IPS DF 4.7 (cell line): ENCODE results near the gene LILRB4.
"Not testable (repeated sequence)": the region's sequence is repeated elsewhere in the genome, so short reads cannot be mapped to it uniquely, and the experiment has no call there.

Source experiments
- DNase-seq: peaks from one replicate; pipeline ENCODE4 v3.0.0-alpha.2; 2013; ENCODE audit warnings: low spot score; ENCODE audit errors: extremely low read depth

The LILRB4 gene

GRCh38 chr19:54691582-54692297, 29.0 kb downstream of the LILRB4 start:
- DNase-seq: no peak

GRCh38 chr19:54692298-54692615, 29.5 kb downstream of the LILRB4 start:
- no peak for DNase-seq

DNA sequence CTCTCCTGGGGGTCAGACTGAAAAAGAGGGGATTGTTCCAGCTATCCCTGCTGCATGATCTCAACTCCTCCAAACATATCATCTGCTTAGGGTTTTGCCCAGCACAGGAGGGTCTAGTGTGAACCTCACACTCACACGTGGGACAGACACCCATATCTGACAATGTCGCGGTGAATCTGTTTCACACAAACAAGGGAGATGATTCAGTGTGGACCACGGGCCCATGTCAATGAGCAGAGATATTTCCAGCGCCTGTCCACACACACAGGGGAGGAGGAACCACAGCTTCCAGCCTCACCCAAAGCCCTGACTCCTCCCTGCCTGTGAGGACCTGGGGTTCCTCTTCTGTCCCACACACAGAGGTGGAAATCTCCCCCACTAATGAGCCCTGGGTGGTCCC, 31.9 kb downstream of the LILRB4 start:
- no peak for DNase-seq

- DNase-seq: no peak
Observed at GRCh38 chr19:54696117-54696548, 33.3 kb downstream of the LILRB4 start.

DNA sequence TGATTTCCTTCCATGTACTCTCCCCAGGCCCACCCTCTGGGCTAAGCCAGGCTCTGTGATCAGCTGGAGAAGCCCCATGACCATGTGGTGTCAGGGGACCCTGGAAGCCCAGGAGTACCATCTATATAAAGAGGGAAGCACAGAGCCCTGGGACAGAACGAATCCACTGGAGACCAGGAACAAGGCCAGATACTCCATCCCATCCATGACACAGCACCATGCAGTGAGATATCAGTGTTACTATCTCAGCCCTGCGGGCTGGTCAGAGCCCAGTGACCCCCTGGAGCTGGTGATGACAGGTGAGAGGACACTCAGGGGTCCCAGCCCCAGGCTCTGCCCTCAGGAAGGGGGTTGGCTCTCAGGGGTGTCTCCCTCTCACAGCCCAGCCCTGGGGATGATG, 34.0 kb downstream of the LILRB4 start:
- no peak for DNase-seq

- not testable (repeated sequence) for DNase-seq
Observed at GRCh38 chr19:54697716-54698115, 34.9 kb downstream of the LILRB4 start.

- no peak for DNase-seq
Observed at GRCh38 chr19:54704928-54705327, 42.1 kb downstream of the LILRB4 start.

GRCh38 chr19:54707962-54708361, 45.2 kb downstream of the LILRB4 start:
- no peak for DNase-seq

DNA sequence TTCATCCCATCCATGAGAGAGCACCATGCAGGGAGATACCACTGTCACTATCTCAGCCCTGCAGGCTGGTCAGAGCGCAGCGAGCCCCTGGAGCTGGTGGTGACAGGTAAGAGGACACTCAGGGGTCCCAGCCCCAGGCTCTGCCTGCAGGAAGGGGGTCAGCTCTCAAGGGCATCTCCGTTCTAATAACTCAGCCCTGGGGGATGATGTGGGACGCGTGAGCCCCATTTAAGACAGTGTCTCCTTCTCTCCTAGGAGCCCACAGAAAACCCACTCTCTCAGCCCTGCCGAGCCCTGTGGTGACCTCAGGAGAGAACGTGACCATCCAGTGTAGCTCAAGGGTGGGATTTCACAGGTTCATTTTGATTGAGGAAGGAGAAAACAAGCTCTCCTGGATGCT, 46.0 kb downstream of the LILRB4 start:
- no peak for DNase-seq

DNA sequence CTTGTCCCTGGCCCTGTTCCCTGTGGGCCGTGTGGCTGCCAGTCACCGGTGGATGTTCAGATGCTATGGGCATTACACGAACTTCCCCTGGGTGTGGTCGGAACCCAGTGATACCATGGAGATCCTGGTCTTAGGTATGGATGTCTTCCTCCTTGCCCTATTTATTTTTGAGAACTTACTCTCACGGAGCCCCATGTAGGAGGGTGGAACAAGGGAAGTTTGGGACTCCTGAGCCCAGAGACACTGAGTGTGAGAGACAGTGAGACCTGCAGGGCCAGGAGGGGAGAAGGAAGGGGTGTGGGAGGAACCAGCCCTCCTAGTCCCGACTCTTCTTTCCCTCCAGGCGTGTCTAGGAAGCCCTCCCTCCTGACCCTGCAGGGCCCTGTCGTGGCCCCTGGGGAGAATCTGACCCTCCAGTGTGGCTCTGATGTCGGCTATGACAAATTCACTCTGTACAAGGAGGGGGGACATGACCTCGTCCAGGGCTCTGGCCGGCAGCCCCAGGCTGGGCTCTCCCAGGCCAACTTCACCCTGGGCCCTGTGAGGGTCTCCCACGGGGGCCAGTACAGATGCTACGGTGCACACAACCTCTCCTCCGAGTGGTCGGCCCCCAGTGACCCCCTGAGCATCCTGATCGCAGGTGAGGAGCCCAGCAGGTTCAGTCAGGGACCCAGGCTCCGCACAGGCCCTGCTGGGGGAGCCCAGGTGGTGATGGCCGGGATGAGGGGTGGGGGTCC, 46.6 kb downstream of the LILRB4 start:
- no peak for DNase-seq

DNA sequence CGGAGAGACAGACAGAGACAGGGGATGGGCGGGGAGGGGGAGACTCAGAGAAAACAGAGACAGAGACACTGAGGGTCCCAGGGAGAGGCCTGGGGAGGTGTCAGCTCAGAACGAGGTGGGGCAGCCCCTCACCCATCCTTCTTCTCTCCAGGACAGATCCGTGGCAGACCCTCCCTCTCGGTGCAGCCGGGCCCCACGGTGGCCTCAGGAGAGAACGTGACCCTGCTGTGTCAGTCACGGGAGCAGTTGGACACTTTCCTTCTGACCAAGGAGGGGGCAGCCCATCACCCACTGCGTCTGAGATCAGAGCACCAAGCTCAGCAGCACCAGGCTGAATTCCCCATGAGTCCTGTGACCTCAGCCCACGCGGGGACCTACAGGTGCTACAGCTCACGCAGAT, 47.2 kb downstream of the LILRB4 start:
- not testable (repeated sequence) for DNase-seq
